Glomerular visceral epithelial cell (primary cell): Measurements from ENCODE around the gene RAB40C.
A peak's percentile ranks its signal among the peaks of the same experiment; 100 is the strongest.

Experiments
- DNase-seq: peaks from one replicate; pipeline ENCODE4 v3.0.0-alpha.2; 2016; ENCODE audit errors: extremely low spot score

The RAB40C gene

GRCh38 chr16:616733-617586 lies 27.1 kb downstream of the RAB40C start:
- no peak for DNase-seq

GRCh38 chr16:617855-618254 lies 28.0 kb downstream of the RAB40C start:
- DNase-seq = no peak

- no peak for DNase-seq
These were observed 29.7 kb downstream of the RAB40C start for GRCh38 chr16:619476-620100.

GRCh38 chr16:620700-621525 lies 31.0 kb downstream of the RAB40C start:
- no peak for DNase-seq

- DNase-seq = no peak
These were observed 31.8 kb downstream of the RAB40C start for GRCh38 chr16:621526-622105.

GRCh38 chr16:622920-623280 lies 33.0 kb downstream of the RAB40C start:
- DNase-seq = no peak

GRCh38 chr16:624526-625070 lies 34.7 kb downstream of the RAB40C start:
- DNase-seq = no peak

GRCh38 chr16:625117-625976 lies 35.5 kb downstream of the RAB40C start:
- DNase-seq = no peak

GRCh38 chr16:625977-626765 lies 36.3 kb downstream of the RAB40C start:
- DNase-seq = no peak

GRCh38 chr16:626787-627453 lies 37.1 kb downstream of the RAB40C start:
- DNase-seq = peak; percentile 91

GRCh38 chr16:627454-628239 lies 37.8 kb downstream of the RAB40C start:
- peak; percentile 37 for DNase-seq

GRCh38 chr16:628321-629061 lies 38.6 kb downstream of the RAB40C start:
- DNase-seq = no peak

GRCh38 chr16:629185-629832 lies 39.4 kb downstream of the RAB40C start:
- no peak for DNase-seq

- DNase-seq = no peak
These were observed 40.0 kb downstream of the RAB40C start for GRCh38 chr16:629833-630248.

GRCh38 chr16:630249-630814 lies 40.5 kb downstream of the RAB40C start:
- no peak for DNase-seq

GRCh38 chr16:630815-631405 lies 41.0 kb downstream of the RAB40C start, which contains the start of gene WFIKKN1:
TSS of gene WFIKKN1 (plus strand) at chr16:630985. CDS start at chr16:631254, 269 bp downstream.
- peak; percentile 31 for DNase-seq
